WTC11 (cell line): ENCODE measurements around the gene HDHD5. TPM values are rescaled to one million over a fixed set of nuclear protein-coding genes. Genes with fewer than 3 reads are reported as not detected.
A peak's percentile ranks its signal among the peaks of the same experiment; 100 is the strongest.

Source experiments
- ATAC-seq: fragments of 200-7000 bp; cut with Tn5 transposase; 2 replicates; pipeline ENCODE4 v1.10.0; 2021; ENCODE audit warnings: mild to moderate bottlenecking, moderate library complexity
- CTCF ChIA-PET: fragments of 300-600 bp; sonication (Branson Sonifier 250); formaldehyde crosslinking; loops from one replicate; lab custom pipeline; 2021; ENCODE audit warnings: antibody characterized with exemption; lab: Charles Lee
- POLR2A ChIA-PET: fragments of 350-600 bp; sonication (Branson Sonifier 250); formaldehyde crosslinking; loops from one replicate; lab custom pipeline; 2021; ENCODE audit warnings: antibody characterized with exemption; lab: Charles Lee
- DNase-seq: peaks from one replicate; pipeline ENCODE4 v3.0.0; 2021; ENCODE audit warnings: low spot score
- H3K27ac Mint-ChIP-seq: 2 replicates; pipeline ENCODE4 v1.8.0; 2021; ENCODE audit warnings: mixed read lengths
- H3K27me3 Mint-ChIP-seq: 2 replicates; pipeline ENCODE4 v1.8.0; 2021; ENCODE audit warnings: low read depth, mild to moderate bottlenecking, moderate library complexity, mixed read lengths
- H3K36me3 Mint-ChIP-seq: 2 replicates; pipeline ENCODE4 v1.8.0; 2021; ENCODE audit warnings: mixed read lengths
- H3K4me1 Mint-ChIP-seq: 2 replicates; pipeline ENCODE4 v1.8.0; 2022; ENCODE audit warnings: mixed read lengths
- H3K4me3 Mint-ChIP-seq: 2 replicates; pipeline ENCODE4 v1.8.0; 2021; ENCODE audit warnings: mild to moderate bottlenecking, moderate library complexity, mixed read lengths
- H3K9me3 Mint-ChIP-seq: 2 replicates; pipeline ENCODE4 v1.8.0; 2021; ENCODE audit warnings: mixed read lengths
- CREB1 ChIP-seq: sonication (generic); formaldehyde crosslinking; IDR thresholded peaks from 2 replicates; pipeline ENCODE4 v1.8.0; 2023; ENCODE audit warnings: mild to moderate bottlenecking, missing genetic modification reagents
- GRHL2 ChIP-seq: fragments of 250-450 bp; sonication (Bioruptor Pico); IDR thresholded peaks from 2 replicates; pipeline ENCODE4 v1.8.0; 2022; ENCODE audit warnings: mild to moderate bottlenecking, moderate library complexity; ENCODE audit not compliant: insufficient replicate concordance, severe bottlenecking
- GTF2I ChIP-seq: fragments of 250-450 bp; sonication (Bioruptor Pico); conservative IDR thresholded peaks from 2 replicates; pipeline ENCODE4 v1.4.0; 2021; ENCODE audit warnings: mild to moderate bottlenecking
- JAZF1 ChIP-seq: fragments of 250-450 bp; sonication (Bioruptor Pico); IDR thresholded peaks from 2 replicates; pipeline ENCODE4 v1.9.0; 2021; ENCODE audit warnings: moderate library complexity, mild to moderate bottlenecking, inconsistent platforms
- NFYB ChIP-seq: sonication (generic); formaldehyde crosslinking; conservative IDR thresholded peaks from 2 replicates; pipeline ENCODE4 v1.8.0; 2022; ENCODE audit warnings: low read depth, missing genetic modification reagents
- PRRX2 ChIP-seq: fragments of 250-450 bp; sonication (Bioruptor Pico); IDR thresholded peaks from 2 replicates; pipeline ENCODE4 v1.8.0; 2021; ENCODE audit warnings: mild to moderate bottlenecking
- RORB ChIP-seq: fragments of 250-450 bp; sonication (Bioruptor Pico); IDR thresholded peaks from 2 replicates; pipeline ENCODE4 v1.9.0; 2021; ENCODE audit warnings: mild to moderate bottlenecking
- TP53 ChIP-seq: sonication (generic); formaldehyde crosslinking; IDR thresholded peaks from 2 replicates; pipeline ENCODE4 v1.8.1; 2023; ENCODE audit warnings: mild to moderate bottlenecking, missing genetic modification reagents
- total RNA-seq: library from RNA; stranded (reverse); gene quantifications from 3 replicates; pipeline ENCODE4 v1.2.3, GENCODE V29; 2021
- TF ChIP-seq, protein P1 (sequence below): sonication (generic); formaldehyde crosslinking; IDR thresholded peaks from 2 replicates; pipeline ENCODE4 v1.8.0; 2022; ENCODE audit warnings: mild to moderate bottlenecking, missing genetic modification reagents
- TF ChIP-seq, protein P2 (sequence below): fragments of 250-450 bp; sonication (Bioruptor Pico); IDR thresholded peaks from 2 replicates; pipeline ENCODE4 v1.9.0; 2021; ENCODE audit warnings: mild to moderate bottlenecking
- TF ChIP-seq, protein P3 (sequence below): fragments of 250-450 bp; sonication (Bioruptor Pico); IDR thresholded peaks from 2 replicates; pipeline ENCODE4 v1.9.0; 2021; ENCODE audit warnings: moderate library complexity, mild to moderate bottlenecking, inconsistent platforms, borderline replicate concordance
- TF ChIP-seq, protein P4 (sequence below): sonication (generic); formaldehyde crosslinking; IDR thresholded peaks from 2 replicates; pipeline ENCODE4 v1.8.0; 2023; ENCODE audit warnings: missing genetic modification reagents, mild to moderate bottlenecking, borderline replicate concordance
- TF ChIP-seq, protein P5 (sequence below): sonication (generic); formaldehyde crosslinking; IDR thresholded peaks from 2 replicates; pipeline ENCODE4 v1.8.0; 2022; ENCODE audit warnings: mild to moderate bottlenecking, missing genetic modification reagents
- TF ChIP-seq, protein P6 (sequence below): fragments of 250-450 bp; sonication (Bioruptor Pico); conservative IDR thresholded peaks from 2 replicates; pipeline ENCODE4 v1.9.0; 2021; ENCODE audit warnings: mild to moderate bottlenecking
- TF ChIP-seq, protein P7 (sequence below): sonication (generic); formaldehyde crosslinking; conservative IDR thresholded peaks from 2 replicates; pipeline ENCODE4 v1.8.1; 2022; ENCODE audit warnings: mild to moderate bottlenecking, missing genetic modification reagents
- TF ChIP-seq, protein P8 (sequence below): sonication (generic); formaldehyde crosslinking; IDR thresholded peaks from 2 replicates; pipeline ENCODE4 v1.8.1; 2022; ENCODE audit warnings: low read depth, missing genetic modification reagents, borderline replicate concordance
- TF ChIP-seq, protein P9 (sequence below): sonication (generic); formaldehyde crosslinking; IDR thresholded peaks from 2 replicates; pipeline ENCODE4 v1.8.1; 2023; ENCODE audit warnings: mild to moderate bottlenecking, missing genetic modification reagents, moderate library complexity

HDHD5 gene
- total RNA-seq, 1 experiment from 2014 or later = 84.0 TPM

DNA sequence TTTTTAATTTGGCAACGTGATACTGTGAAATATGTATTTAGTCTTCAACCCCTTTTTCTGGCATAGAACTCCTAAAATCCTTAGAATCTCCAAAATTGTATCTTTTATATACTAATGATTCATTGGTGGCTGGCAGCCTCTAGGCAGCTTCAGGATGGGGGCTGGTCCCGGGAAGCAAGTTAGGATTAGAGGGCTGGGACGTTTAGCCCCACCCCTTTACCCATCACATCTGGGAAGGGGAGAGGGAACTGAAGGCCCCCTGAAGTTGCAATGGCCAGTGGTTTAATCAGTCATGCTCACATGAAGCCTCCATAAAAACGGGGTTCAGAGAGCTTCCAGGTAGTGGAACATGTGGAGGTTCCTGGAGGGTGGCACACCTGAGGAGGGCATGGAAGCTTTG is 67.2 kb downstream of the HDHD5 start:
- Mint-ChIP-seq H3K9me3 (no peaks in the 10 kb centered on the region), H3K4me3 (no peak overlapping the region), H3K27ac (no peak overlapping the region), H3K36me3 (no peaks in the 10 kb centered on the region), H3K4me1 (peaks cover 19% of the 10 kb centered on the region), H3K27me3 (peaks cover 5% of the 10 kb centered on the region)
- no peak for DNase-seq
- ChIA-PET CTCF (interaction anchor here (1.0 to 1.8 kb wide), 5 partner anchors 15 to 80 kb away, joined by 3 to 6 read pairs (median 4); no protein-coding TSS in a partner anchor), POLR2A (no interaction called here)
- TF ChIP-seq GRHL2 (CRISPR knock-in tag) = no peak
- TF ChIP-seq, protein P1, sequence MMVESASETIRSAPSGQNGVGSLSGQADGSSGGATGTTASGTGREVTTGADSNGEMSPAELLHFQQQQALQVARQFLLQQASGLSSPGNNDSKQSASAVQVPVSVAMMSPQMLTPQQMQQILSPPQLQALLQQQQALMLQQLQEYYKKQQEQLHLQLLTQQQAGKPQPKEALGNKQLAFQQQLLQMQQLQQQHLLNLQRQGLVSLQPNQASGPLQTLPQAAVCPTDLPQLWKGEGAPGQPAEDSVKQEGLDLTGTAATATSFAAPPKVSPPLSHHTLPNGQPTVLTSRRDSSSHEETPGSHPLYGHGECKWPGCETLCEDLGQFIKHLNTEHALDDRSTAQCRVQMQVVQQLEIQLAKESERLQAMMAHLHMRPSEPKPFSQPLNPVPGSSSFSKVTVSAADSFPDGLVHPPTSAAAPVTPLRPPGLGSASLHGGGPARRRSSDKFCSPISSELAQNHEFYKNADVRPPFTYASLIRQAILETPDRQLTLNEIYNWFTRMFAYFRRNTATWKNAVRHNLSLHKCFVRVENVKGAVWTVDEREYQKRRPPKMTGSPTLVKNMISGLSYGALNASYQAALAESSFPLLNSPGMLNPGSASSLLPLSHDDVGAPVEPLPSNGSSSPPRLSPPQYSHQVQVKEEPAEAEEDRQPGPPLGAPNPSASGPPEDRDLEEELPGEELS (CRISPR knock-in tag) = no peak
- TF ChIP-seq, protein P2, sequence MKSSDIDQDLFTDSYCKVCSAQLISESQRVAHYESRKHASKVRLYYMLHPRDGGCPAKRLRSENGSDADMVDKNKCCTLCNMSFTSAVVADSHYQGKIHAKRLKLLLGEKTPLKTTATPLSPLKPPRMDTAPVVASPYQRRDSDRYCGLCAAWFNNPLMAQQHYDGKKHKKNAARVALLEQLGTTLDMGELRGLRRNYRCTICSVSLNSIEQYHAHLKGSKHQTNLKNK (CRISPR knock-in tag) = no peak
- no peak for TF ChIP-seq CREB1 (CRISPR knock-in tag)
- TF ChIP-seq, protein P3, sequence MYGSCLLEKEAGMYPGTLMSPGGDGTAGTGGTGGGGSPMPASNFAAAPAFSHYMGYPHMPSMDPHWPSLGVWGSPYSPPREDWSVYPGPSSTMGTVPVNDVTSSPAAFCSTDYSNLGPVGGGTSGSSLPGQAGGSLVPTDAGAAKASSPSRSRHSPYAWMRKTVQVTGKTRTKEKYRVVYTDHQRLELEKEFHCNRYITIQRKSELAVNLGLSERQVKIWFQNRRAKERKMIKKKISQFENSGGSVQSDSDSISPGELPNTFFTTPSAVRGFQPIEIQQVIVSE (CRISPR knock-in tag) = no peak
- no peak for TF ChIP-seq RORB (CRISPR knock-in tag)
- TF ChIP-seq, protein P4, sequence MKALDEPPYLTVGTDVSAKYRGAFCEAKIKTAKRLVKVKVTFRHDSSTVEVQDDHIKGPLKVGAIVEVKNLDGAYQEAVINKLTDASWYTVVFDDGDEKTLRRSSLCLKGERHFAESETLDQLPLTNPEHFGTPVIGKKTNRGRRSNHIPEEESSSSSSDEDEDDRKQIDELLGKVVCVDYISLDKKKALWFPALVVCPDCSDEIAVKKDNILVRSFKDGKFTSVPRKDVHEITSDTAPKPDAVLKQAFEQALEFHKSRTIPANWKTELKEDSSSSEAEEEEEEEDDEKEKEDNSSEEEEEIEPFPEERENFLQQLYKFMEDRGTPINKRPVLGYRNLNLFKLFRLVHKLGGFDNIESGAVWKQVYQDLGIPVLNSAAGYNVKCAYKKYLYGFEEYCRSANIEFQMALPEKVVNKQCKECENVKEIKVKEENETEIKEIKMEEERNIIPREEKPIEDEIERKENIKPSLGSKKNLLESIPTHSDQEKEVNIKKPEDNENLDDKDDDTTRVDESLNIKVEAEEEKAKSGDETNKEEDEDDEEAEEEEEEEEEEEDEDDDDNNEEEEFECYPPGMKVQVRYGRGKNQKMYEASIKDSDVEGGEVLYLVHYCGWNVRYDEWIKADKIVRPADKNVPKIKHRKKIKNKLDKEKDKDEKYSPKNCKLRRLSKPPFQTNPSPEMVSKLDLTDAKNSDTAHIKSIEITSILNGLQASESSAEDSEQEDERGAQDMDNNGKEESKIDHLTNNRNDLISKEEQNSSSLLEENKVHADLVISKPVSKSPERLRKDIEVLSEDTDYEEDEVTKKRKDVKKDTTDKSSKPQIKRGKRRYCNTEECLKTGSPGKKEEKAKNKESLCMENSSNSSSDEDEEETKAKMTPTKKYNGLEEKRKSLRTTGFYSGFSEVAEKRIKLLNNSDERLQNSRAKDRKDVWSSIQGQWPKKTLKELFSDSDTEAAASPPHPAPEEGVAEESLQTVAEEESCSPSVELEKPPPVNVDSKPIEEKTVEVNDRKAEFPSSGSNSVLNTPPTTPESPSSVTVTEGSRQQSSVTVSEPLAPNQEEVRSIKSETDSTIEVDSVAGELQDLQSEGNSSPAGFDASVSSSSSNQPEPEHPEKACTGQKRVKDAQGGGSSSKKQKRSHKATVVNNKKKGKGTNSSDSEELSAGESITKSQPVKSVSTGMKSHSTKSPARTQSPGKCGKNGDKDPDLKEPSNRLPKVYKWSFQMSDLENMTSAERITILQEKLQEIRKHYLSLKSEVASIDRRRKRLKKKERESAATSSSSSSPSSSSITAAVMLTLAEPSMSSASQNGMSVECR (CRISPR knock-in tag) = no peak
- TF ChIP-seq, protein P5, sequence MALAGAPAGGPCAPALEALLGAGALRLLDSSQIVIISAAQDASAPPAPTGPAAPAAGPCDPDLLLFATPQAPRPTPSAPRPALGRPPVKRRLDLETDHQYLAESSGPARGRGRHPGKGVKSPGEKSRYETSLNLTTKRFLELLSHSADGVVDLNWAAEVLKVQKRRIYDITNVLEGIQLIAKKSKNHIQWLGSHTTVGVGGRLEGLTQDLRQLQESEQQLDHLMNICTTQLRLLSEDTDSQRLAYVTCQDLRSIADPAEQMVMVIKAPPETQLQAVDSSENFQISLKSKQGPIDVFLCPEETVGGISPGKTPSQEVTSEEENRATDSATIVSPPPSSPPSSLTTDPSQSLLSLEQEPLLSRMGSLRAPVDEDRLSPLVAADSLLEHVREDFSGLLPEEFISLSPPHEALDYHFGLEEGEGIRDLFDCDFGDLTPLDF (CRISPR knock-in tag) = no peak
- no peak for TF ChIP-seq GTF2I (CRISPR knock-in tag)
- TF ChIP-seq TP53 (CRISPR knock-in tag) = no peak
- ATAC-seq = peak; percentile 61

DNA sequence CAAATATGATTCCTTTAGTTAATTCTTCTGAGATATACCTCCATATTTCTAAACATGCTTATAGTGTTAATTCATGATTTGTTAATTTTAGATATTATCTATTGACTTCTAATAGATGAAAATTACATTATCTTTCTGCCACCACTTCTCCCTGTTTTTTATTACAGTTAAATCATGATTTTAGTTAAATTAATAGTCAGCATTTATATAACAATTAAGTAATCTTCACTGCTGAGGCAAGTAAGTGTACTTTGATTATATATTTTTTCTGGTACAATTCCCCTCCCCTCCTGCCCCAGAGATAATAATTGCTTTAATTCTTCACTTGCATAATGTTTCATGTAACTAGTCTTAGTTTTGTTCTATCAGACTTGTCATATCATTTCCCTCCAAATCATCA is 68.5 kb downstream of the HDHD5 start:
- no peak for DNase-seq
- H3K9me3 Mint-ChIP-seq = no peaks in the 10 kb centered on the region
- ChIA-PET POLR2A (no interaction called here), CTCF (interaction anchor here (1.3 to 2.5 kb wide), 3 partner anchors 16 to 32 kb away, joined by 3 to 13 read pairs (median 9); no protein-coding TSS in a partner anchor)
- H3K4me3 Mint-ChIP-seq = no peak overlapping the region
- peaks cover 17% of the 10 kb centered on the region for H3K27me3 Mint-ChIP-seq
- peaks cover 30% of the 10 kb centered on the region for H3K4me1 Mint-ChIP-seq
- no peak for ATAC-seq
- no peaks in the 10 kb centered on the region for H3K36me3 Mint-ChIP-seq
- no peak overlapping the region for H3K27ac Mint-ChIP-seq
- TF ChIP-seq GTF2I (CRISPR knock-in tag) (no peak), CREB1 (CRISPR knock-in tag) (no peak), NFYB (no peak), RORB (CRISPR knock-in tag) (no peak), JAZF1 (CRISPR knock-in tag) (no peak), PRRX2 (CRISPR knock-in tag) (no peak)
- TF ChIP-seq, protein P6, sequence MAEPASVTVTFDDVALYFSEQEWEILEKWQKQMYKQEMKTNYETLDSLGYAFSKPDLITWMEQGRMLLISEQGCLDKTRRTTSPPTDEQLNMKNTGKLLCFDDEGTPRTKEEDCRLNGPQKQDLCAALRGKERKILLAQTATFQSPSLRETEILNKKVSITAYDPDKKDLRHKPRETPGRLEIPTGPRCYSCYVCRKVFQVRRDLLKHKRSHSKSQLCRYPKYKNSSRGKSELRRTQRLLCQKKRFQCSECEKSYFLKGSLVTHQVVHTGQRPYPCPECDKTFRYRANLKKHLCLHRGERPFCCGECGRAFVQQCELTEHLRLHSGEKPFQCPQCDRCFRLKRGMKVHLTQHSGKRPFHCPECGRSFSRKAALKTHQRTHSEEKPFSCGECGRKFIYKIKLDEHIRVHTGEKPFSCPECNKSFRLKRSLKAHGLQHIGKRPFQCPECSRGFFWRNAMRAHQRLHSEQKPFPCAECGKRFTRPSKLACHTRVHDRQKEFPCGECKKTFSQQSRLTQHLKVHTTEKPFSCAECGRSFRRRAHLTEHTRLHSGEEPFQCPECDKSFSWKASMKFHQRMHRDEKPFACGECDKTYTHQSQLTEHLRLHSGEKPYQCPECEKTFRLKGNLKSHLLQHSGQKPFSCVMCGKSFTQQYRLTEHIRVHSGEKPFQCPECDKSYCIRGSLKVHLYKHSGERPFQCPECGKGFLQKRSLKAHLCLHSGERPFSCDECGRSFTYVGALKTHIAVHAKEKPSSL = no peak
- TF ChIP-seq, protein P7, sequence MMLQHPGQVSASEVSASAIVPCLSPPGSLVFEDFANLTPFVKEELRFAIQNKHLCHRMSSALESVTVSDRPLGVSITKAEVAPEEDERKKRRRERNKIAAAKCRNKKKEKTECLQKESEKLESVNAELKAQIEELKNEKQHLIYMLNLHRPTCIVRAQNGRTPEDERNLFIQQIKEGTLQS = no peak
- TF ChIP-seq, protein P8, sequence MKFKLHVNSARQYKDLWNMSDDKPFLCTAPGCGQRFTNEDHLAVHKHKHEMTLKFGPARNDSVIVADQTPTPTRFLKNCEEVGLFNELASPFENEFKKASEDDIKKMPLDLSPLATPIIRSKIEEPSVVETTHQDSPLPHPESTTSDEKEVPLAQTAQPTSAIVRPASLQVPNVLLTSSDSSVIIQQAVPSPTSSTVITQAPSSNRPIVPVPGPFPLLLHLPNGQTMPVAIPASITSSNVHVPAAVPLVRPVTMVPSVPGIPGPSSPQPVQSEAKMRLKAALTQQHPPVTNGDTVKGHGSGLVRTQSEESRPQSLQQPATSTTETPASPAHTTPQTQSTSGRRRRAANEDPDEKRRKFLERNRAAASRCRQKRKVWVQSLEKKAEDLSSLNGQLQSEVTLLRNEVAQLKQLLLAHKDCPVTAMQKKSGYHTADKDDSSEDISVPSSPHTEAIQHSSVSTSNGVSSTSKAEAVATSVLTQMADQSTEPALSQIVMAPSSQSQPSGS = no peak
- TF ChIP-seq, protein P9, sequence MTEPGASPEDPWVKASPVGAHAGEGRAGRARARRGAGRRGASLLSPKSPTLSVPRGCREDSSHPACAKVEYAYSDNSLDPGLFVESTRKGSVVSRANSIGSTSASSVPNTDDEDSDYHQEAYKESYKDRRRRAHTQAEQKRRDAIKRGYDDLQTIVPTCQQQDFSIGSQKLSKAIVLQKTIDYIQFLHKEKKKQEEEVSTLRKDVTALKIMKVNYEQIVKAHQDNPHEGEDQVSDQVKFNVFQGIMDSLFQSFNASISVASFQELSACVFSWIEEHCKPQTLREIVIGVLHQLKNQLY (CRISPR knock-in tag) = no peak
- TF ChIP-seq, protein P1 (CRISPR knock-in tag) = no peak
